ENCODE measurements around the gene MEGF11.
A peak's percentile ranks its signal among the peaks of the same experiment; 100 is the strongest.

Gene MEGF11

DNA sequence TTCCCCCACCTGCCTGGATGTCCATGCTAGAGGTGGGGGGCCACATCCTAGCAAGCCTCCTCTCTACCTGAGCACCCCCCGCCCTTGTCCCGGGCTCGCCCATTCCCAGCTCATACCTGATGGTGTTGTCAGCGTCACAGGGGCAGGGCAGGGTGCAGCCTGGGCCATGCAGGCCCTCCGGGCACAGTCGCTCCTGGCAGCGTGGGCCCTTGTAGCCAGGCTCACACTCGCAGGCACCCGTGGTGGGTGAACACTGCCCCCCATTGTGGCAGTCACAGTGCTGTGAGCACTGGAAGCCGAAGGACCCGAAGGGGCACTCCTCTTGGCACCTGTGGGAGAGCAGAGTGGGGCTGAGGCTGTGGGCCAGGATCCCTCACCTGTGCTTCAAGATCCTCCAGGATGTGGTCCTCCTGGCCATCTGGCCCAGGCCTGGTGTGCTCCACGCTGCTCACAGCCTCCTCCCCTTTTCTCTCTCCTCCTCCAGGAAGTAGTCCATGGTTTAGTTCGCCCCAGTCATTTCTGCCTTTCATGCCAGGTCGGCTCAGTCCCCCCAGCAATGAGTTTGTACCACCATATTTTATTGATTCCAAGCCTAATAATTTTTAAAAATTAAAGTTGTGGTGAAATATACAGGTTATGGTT is 288.6 kb downstream of the MEGF11 start:
- Histone ChIP-seq H3K4me3 (ENCODE audit: low read length) (no peak overlapping the region), H3K9me3 (ENCODE audit: control insufficient read depth, low read length) (peaks cover 7% of the 10 kb centered on the region), H3K9ac (ENCODE audit: low read length) (no peak overlapping the region), H3K36me3 (ENCODE audit: control insufficient read depth, insufficient read depth, low read length, severe bottlenecking) (no peaks in the 10 kb centered on the region), H3K27me3 (replicated peaks; ENCODE audit: control insufficient read depth, insufficient read depth, low read length) (peaks cover 60% of the 10 kb centered on the region), H3K4me1 (ENCODE audit: control insufficient read depth, insufficient read depth, low read length) (no peaks in the 10 kb centered on the region)
- DNase-seq (ENCODE audit: low read depth), result no peak

- peaks cover 56% of the 10 kb centered on the region for H3K27me3 ChIP-seq (replicated peaks; ENCODE audit: control insufficient read depth, insufficient read depth, low read length)
- no peak for DNase-seq (ENCODE audit: low read depth)
These were observed 289.6 kb downstream of the MEGF11 start for GRCh38 chr15:65963911-65964482.

DNA sequence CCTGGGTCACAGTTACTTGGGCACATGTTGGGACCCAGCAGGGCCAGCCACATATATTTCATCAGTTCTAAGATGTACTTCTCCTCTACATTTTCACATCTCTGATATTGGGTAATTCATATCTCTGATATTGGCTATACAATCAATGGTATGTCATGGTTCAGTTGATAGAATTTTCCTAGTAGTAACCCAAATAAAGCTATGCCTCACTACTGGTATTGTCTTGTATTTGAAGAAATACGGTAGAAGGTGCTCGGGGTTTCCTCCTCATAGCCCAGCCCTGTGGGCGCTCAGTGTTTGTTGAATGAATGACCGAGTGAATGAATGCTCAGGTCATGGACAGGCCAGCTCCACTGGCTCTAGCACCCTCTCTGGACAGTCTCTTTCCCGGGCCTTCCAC is 290.2 kb downstream of the MEGF11 start:
- Histone ChIP-seq H3K9me3 (ENCODE audit: control insufficient read depth, low read length) (peaks cover 7% of the 10 kb centered on the region), H3K36me3 (ENCODE audit: control insufficient read depth, insufficient read depth, low read length, severe bottlenecking) (no peaks in the 10 kb centered on the region), H3K4me3 (ENCODE audit: low read length) (no peak overlapping the region), H3K9ac (ENCODE audit: low read length) (no peak overlapping the region), H3K27me3 (replicated peaks; ENCODE audit: control insufficient read depth, insufficient read depth, low read length) (peaks cover 54% of the 10 kb centered on the region), H3K4me1 (ENCODE audit: control insufficient read depth, insufficient read depth, low read length) (no peaks in the 10 kb centered on the region)
- no peak for DNase-seq (ENCODE audit: low read depth)

More at GRCh38 chr15:65963911-65964482, 289.6 kb downstream of the MEGF11 start:
- Histone ChIP-seq H3K9ac (ENCODE audit: low read length) (no peak overlapping the region), H3K36me3 (ENCODE audit: control insufficient read depth, insufficient read depth, low read length, severe bottlenecking) (no peaks in the 10 kb centered on the region), H3K9me3 (ENCODE audit: control insufficient read depth, low read length) (peaks cover 7% of the 10 kb centered on the region), H3K4me3 (ENCODE audit: low read length) (no peak overlapping the region), H3K4me1 (ENCODE audit: control insufficient read depth, insufficient read depth, low read length) (no peaks in the 10 kb centered on the region)

GRCh38 chr15:65962187-65962586 is 291.4 kb downstream of the MEGF11 start:
- no peaks in the 10 kb centered on the region for H3K36me3 ChIP-seq (ENCODE audit: control insufficient read depth, insufficient read depth, low read length, severe bottlenecking)
- no peaks in the 10 kb centered on the region for H3K4me1 ChIP-seq (ENCODE audit: control insufficient read depth, insufficient read depth, low read length)
- H3K9ac ChIP-seq (ENCODE audit: low read length), result no peak overlapping the region
- H3K27me3 ChIP-seq (replicated peaks; ENCODE audit: control insufficient read depth, insufficient read depth, low read length), result peaks cover 52% of the 10 kb centered on the region
- DNase-seq (ENCODE audit: low read depth), result peak; percentile 15
- no peak overlapping the region for H3K4me3 ChIP-seq (ENCODE audit: low read length)
- H3K9me3 ChIP-seq (ENCODE audit: control insufficient read depth, low read length), result peaks cover 7% of the 10 kb centered on the region

DNA sequence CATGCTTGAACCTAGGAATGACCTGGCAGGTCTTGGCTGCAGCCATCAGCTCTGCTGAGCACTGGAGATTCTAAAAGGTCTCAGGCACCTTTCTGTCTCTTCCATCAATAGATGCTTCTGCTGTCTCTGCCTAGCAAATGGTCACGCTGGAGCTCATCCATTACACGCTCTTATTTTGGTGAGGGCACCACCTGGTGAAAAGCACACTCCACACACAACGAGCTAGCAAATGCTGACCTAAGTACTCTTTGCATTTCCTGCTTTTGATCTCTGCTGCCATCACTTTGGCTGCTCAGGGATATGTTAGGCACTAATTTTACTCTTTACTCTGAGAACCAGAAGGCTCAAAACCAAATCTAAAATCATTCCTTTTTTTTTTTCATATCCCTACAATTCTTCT is 293.0 kb downstream of the MEGF11 start:
- no peak overlapping the region for H3K9ac ChIP-seq (ENCODE audit: low read length)
- DNase-seq (ENCODE audit: low read depth), result no peak
- no peak overlapping the region for H3K4me3 ChIP-seq (ENCODE audit: low read length)
- no peaks in the 10 kb centered on the region for H3K36me3 ChIP-seq (ENCODE audit: control insufficient read depth, insufficient read depth, low read length, severe bottlenecking)
- H3K9me3 ChIP-seq (ENCODE audit: control insufficient read depth, low read length), result peaks cover 7% of the 10 kb centered on the region
- H3K27me3 ChIP-seq (replicated peaks; ENCODE audit: control insufficient read depth, insufficient read depth, low read length), result peaks cover 52% of the 10 kb centered on the region
- H3K4me1 ChIP-seq (ENCODE audit: control insufficient read depth, insufficient read depth, low read length), result no peaks in the 10 kb centered on the region

- Histone ChIP-seq H3K4me3 (ENCODE audit: low read length) (no peak overlapping the region), H3K4me1 (ENCODE audit: control insufficient read depth, insufficient read depth, low read length) (no peaks in the 10 kb centered on the region), H3K9ac (ENCODE audit: low read length) (no peak overlapping the region), H3K27me3 (replicated peaks; ENCODE audit: control insufficient read depth, insufficient read depth, low read length) (peaks cover 46% of the 10 kb centered on the region), H3K36me3 (ENCODE audit: control insufficient read depth, insufficient read depth, low read length, severe bottlenecking) (no peaks in the 10 kb centered on the region), H3K9me3 (ENCODE audit: control insufficient read depth, low read length) (peaks cover 7% of the 10 kb centered on the region)
- no peak for DNase-seq (ENCODE audit: low read depth)
These were observed 294.7 kb downstream of the MEGF11 start for GRCh38 chr15:65958835-65959234.

- Histone ChIP-seq H3K27me3 (replicated peaks; ENCODE audit: control insufficient read depth, insufficient read depth, low read length) (peaks cover 40% of the 10 kb centered on the region), H3K4me3 (ENCODE audit: low read length) (no peak overlapping the region), H3K9me3 (ENCODE audit: control insufficient read depth, low read length) (peaks cover 7% of the 10 kb centered on the region), H3K9ac (ENCODE audit: low read length) (no peak overlapping the region), H3K36me3 (ENCODE audit: control insufficient read depth, insufficient read depth, low read length, severe bottlenecking) (no peaks in the 10 kb centered on the region), H3K4me1 (ENCODE audit: control insufficient read depth, insufficient read depth, low read length) (no peaks in the 10 kb centered on the region)
- no peak for DNase-seq (ENCODE audit: low read depth)
These were observed 296.1 kb downstream of the MEGF11 start for GRCh38 chr15:65957451-65957850.

DNA sequence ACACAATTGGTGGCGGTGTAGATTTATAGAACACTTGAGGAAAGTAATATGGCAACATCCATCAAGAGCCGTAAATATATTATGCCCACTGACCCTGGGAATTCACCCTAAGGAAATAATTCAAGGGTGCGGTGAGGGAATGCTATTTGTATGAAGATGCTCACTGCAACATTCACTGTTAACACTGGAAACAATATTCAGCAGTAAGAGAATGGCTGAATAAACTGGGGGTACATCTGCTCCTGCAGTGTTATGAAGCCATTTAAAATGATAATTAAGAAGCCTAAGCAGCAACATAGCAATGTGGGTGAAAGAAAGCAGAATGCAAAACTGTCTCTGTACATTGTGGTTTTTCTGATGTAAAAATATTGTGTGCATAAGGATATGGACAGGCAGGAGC is 296.7 kb downstream of the MEGF11 start:
- Histone ChIP-seq H3K4me3 (ENCODE audit: low read length) (no peak overlapping the region), H3K27me3 (replicated peaks; ENCODE audit: control insufficient read depth, insufficient read depth, low read length) (peaks cover 37% of the 10 kb centered on the region), H3K36me3 (ENCODE audit: control insufficient read depth, insufficient read depth, low read length, severe bottlenecking) (no peaks in the 10 kb centered on the region), H3K9ac (ENCODE audit: low read length) (no peak overlapping the region), H3K9me3 (ENCODE audit: control insufficient read depth, low read length) (peaks cover 7% of the 10 kb centered on the region), H3K4me1 (ENCODE audit: control insufficient read depth, insufficient read depth, low read length) (no peaks in the 10 kb centered on the region)
- no peak for DNase-seq (ENCODE audit: low read depth)

DNA sequence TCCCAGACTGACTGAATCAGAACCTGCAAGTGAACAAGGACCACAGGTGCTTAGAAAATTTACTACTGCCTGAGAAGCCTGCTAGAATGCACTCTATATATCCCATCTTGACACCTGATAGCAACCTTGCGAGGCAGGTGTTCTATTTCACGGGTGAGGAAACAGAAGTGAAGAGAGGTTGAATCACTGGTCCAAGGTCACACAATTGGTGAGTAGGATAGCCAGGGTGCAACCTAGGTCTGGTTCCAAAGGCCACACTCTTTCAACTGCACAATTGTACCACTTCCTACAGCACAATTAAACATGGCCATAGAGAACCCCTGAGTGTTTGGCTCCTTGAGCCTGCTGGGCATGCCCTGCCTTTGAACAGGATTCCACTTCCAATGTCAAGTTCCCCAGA is 297.2 kb downstream of the MEGF11 start:
- Histone ChIP-seq H3K9ac (ENCODE audit: low read length) (no peak overlapping the region), H3K4me1 (ENCODE audit: control insufficient read depth, insufficient read depth, low read length) (no peaks in the 10 kb centered on the region), H3K36me3 (ENCODE audit: control insufficient read depth, insufficient read depth, low read length, severe bottlenecking) (no peaks in the 10 kb centered on the region), H3K9me3 (ENCODE audit: control insufficient read depth, low read length) (peaks cover 7% of the 10 kb centered on the region), H3K4me3 (ENCODE audit: low read length) (no peak overlapping the region), H3K27me3 (replicated peaks; ENCODE audit: control insufficient read depth, insufficient read depth, low read length) (peaks cover 31% of the 10 kb centered on the region)
- no peak for DNase-seq (ENCODE audit: low read depth)

DNA sequence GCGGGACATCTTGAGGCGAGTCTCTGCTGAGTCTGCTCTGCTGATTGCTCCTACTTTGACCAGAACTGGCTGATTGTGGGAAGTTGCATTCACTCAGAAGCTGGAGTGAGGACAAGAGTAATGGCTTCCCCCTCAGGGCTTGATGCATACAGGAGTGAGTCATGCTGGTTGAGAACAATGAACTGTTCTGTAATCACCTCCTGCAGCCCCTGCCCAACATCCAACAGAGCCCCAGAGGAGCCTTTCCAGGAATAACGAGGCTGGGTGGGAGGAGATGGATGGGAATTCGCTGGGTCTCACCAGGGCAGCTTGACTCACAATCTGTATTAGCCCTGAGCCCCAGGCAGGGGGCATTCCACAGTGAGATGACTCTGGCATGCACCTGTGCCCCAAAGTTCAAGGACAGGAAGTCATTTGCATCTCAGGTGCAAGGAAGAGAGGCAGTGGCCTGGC is 299.2 kb downstream of the MEGF11 start:
- H3K4me1 ChIP-seq (ENCODE audit: control insufficient read depth, insufficient read depth, low read length), result no peaks in the 10 kb centered on the region
- DNase-seq (ENCODE audit: low read depth), result peak; percentile 10
- H3K9ac ChIP-seq (ENCODE audit: low read length), result no peak overlapping the region
- H3K9me3 ChIP-seq (ENCODE audit: control insufficient read depth, low read length), result no peaks in the 10 kb centered on the region
- no peak overlapping the region for H3K4me3 ChIP-seq (ENCODE audit: low read length)
- peaks cover 32% of the 10 kb centered on the region for H3K27me3 ChIP-seq (replicated peaks; ENCODE audit: control insufficient read depth, insufficient read depth, low read length)
- no peaks in the 10 kb centered on the region for H3K36me3 ChIP-seq (ENCODE audit: control insufficient read depth, insufficient read depth, low read length, severe bottlenecking)

- Histone ChIP-seq H3K4me3 (ENCODE audit: low read length) (no peak overlapping the region), H3K4me1 (ENCODE audit: control insufficient read depth, insufficient read depth, low read length) (no peaks in the 10 kb centered on the region), H3K36me3 (ENCODE audit: control insufficient read depth, insufficient read depth, low read length, severe bottlenecking) (no peaks in the 10 kb centered on the region), H3K9ac (ENCODE audit: low read length) (no peak overlapping the region), H3K9me3 (ENCODE audit: control insufficient read depth, low read length) (no peaks in the 10 kb centered on the region), H3K27me3 (replicated peaks; ENCODE audit: control insufficient read depth, insufficient read depth, low read length) (peaks cover 38% of the 10 kb centered on the region)
- no peak for DNase-seq (ENCODE audit: low read depth)
These were observed 299.9 kb downstream of the MEGF11 start for GRCh38 chr15:65953622-65954021.
